Astrocyte (in vitro differentiated cells and primary cell): ENCODE results near the gene PHF14. TPM values are rescaled to one million over a fixed set of nuclear protein-coding genes. Genes with fewer than 3 reads are reported as not detected.
"Not testable (repeated sequence)": the region's sequence is repeated elsewhere in the genome, so short reads cannot be mapped to it uniquely, and the experiment has no call there.

Experiments used
- DNase-seq: peaks from one replicate; pipeline ENCODE4 v3.0.0-alpha.2; 2010; ENCODE audit warnings: low read depth
- FAIRE-seq: peaks from 2 replicates; lab custom pipeline; 2011; peaks lifted over from hg19 to GRCh38; lab: Jason Lieb, UNC
- H2AFZ ChIP-seq: 2 replicates; pipeline ENCODE4 v1.6.0; 2012; ENCODE audit warnings: low read depth, low read length, inconsistent platforms
- H3K27ac ChIP-seq: 2 replicates; pipeline ENCODE4 v1.5.1; 2011; ENCODE audit warnings: low read depth, low read length, inconsistent platforms
- H3K27me3 ChIP-seq: 2 replicates; pipeline ENCODE4 v1.6.0; 2011; ENCODE audit warnings: low read length, inconsistent platforms; ENCODE audit not compliant: insufficient read depth
- H3K36me3 ChIP-seq: 2 replicates; pipeline ENCODE4 v1.5.1; 2011; ENCODE audit warnings: low read length, inconsistent platforms; ENCODE audit not compliant: insufficient read depth
- H3K4me1 ChIP-seq: 2 replicates; pipeline ENCODE4 v1.5.1; 2011; ENCODE audit warnings: low read length, inconsistent platforms; ENCODE audit not compliant: insufficient read depth
- H3K4me2 ChIP-seq: 2 replicates; pipeline ENCODE4 v1.6.0; 2012; ENCODE audit warnings: low read length, inconsistent platforms
- H3K4me3 ChIP-seq: 2 replicates; pipeline ENCODE4 v1.5.1; 2011; ENCODE audit warnings: low read depth, mild to moderate bottlenecking, low read length, inconsistent platforms; ENCODE audit not compliant: insufficient read depth
- H3K79me2 ChIP-seq: 2 replicates; pipeline ENCODE4 v1.6.0; 2012; ENCODE audit warnings: mild to moderate bottlenecking, low read length, inconsistent platforms; ENCODE audit not compliant: insufficient read depth
- H3K9ac ChIP-seq: 2 replicates; pipeline ENCODE4 v1.6.0; 2012; ENCODE audit warnings: mild to moderate bottlenecking, low read length, inconsistent platforms
- H3K9me3 ChIP-seq: 2 replicates; pipeline ENCODE4 v1.5.1; 2012; ENCODE audit warnings: low read depth, mild to moderate bottlenecking, low read length, inconsistent platforms; ENCODE audit not compliant: insufficient read depth
- H4K20me1 ChIP-seq: 2 replicates; pipeline ENCODE4 v1.6.0; 2012; ENCODE audit warnings: low read length, inconsistent platforms; ENCODE audit not compliant: insufficient read depth
- H3K27ac Mint-ChIP-seq: one replicate; pipeline ENCODE4 v1.8.0; 2021; ENCODE audit warnings: mild to moderate bottlenecking, mixed read lengths; ENCODE audit not compliant: unreplicated experiment
- H3K27me3 Mint-ChIP-seq: one replicate; pipeline ENCODE4 v1.8.0; 2021; ENCODE audit warnings: low read depth, mixed read lengths; ENCODE audit not compliant: unreplicated experiment
- H3K36me3 Mint-ChIP-seq: one replicate; pipeline ENCODE4 v1.8.0; 2021; ENCODE audit warnings: low read depth, mixed read lengths; ENCODE audit not compliant: unreplicated experiment
- H3K4me1 Mint-ChIP-seq: one replicate; pipeline ENCODE4 v1.8.0; 2021; ENCODE audit warnings: low read depth, mixed read lengths; ENCODE audit not compliant: unreplicated experiment
- H3K4me3 Mint-ChIP-seq: one replicate; pipeline ENCODE4 v1.8.0; 2021; ENCODE audit warnings: mild to moderate bottlenecking, moderate library complexity, mixed read lengths; ENCODE audit not compliant: unreplicated experiment
- H3K9me3 Mint-ChIP-seq: one replicate; pipeline ENCODE4 v1.8.0; 2021; ENCODE audit warnings: mild to moderate bottlenecking, mixed read lengths; ENCODE audit not compliant: unreplicated experiment
- EZH2 ChIP-seq: IDR thresholded peaks from 2 replicates; pipeline ENCODE4 v1.6.1; 2012; ENCODE audit warnings: mild to moderate bottlenecking, low read length, inconsistent platforms; ENCODE audit not compliant: insufficient read depth
- total RNA-seq: library from RNA; stranded (reverse); gene quantifications from 2 replicates; pipeline ENCODE4 v1.2.1, GENCODE V29; 2021
- TF ChIP-seq, protein P1 (sequence below): IDR thresholded peaks from 2 replicates; pipeline ENCODE4 v1.5.1; 2011; ENCODE audit warnings: low read depth, mild to moderate bottlenecking, inconsistent platforms, low read length, moderate library complexity; ENCODE audit not compliant: insufficient read depth

The PHF14 gene
- total RNA-seq, 1 donor from 2014 or later: 28.8 TPM

DNA sequence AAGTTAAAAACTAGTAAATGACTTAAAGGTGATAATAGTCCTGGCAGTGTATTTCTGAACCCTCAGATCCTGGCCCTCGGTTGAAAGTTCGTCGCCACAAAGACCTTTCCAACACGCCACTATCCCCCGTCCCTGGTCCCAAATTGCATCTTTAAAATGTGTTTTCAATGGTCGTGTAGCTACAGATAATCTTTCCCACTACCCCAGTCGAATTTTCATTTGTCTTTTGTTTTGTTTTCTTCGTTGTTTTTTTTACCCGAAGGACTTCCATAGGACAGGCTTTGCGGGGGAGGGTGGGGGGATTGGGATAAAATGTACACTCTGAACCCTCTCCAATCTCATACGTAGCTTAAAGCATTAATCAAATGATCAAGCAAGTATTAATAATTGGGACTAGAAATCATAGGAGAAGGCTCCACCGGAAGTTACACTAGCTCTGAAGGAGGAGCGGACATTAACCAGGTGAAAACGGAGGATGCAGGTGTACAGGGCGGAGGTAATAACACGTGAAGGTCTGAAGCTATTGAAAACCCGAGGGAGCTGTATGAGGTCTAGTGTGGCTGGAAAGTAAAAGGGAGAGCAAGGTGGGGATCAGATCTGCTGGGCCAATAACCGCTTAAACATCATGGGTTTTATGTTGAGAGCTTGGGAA is 32.8 kb upstream of the PHF14 start:
- H3K9me3 ChIP-seq: no peaks in the 10 kb centered on the region
- H3K4me1 ChIP-seq: peaks cover 13% of the 10 kb centered on the region
- peaks cover 16% of the 10 kb centered on the region for H3K36me3 ChIP-seq
- H4K20me1 ChIP-seq: peaks cover 10% of the 10 kb centered on the region
- H3K4me3 Mint-ChIP-seq: no peak overlapping the region
- no peak for TF ChIP-seq EZH2
- TF ChIP-seq, protein P1, sequence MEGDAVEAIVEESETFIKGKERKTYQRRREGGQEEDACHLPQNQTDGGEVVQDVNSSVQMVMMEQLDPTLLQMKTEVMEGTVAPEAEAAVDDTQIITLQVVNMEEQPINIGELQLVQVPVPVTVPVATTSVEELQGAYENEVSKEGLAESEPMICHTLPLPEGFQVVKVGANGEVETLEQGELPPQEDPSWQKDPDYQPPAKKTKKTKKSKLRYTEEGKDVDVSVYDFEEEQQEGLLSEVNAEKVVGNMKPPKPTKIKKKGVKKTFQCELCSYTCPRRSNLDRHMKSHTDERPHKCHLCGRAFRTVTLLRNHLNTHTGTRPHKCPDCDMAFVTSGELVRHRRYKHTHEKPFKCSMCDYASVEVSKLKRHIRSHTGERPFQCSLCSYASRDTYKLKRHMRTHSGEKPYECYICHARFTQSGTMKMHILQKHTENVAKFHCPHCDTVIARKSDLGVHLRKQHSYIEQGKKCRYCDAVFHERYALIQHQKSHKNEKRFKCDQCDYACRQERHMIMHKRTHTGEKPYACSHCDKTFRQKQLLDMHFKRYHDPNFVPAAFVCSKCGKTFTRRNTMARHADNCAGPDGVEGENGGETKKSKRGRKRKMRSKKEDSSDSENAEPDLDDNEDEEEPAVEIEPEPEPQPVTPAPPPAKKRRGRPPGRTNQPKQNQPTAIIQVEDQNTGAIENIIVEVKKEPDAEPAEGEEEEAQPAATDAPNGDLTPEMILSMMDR: no peak
- peak overlapping the region; percentile 89 for H3K4me2 ChIP-seq
- H3K27ac ChIP-seq: peak overlapping the region; percentile 100
- H3K36me3 Mint-ChIP-seq: peaks cover 2% of the 10 kb centered on the region
- H3K9me3 Mint-ChIP-seq: no peaks in the 10 kb centered on the region
- peaks cover 3% of the 10 kb centered on the region for H3K27me3 Mint-ChIP-seq
- peaks cover 9% of the 10 kb centered on the region for H3K4me1 Mint-ChIP-seq
- no peak overlapping the region for H3K27ac Mint-ChIP-seq
- DNase-seq: no peak
- peak overlapping the region; percentile 73 for H2AFZ ChIP-seq
- H3K9ac ChIP-seq: peak overlapping the region; percentile 99
- peaks cover 40% of the 10 kb centered on the region for H3K79me2 ChIP-seq
- FAIRE-seq: no peak
- H3K27me3 ChIP-seq: no peaks in the 10 kb centered on the region
- peak overlapping the region; percentile 98 for H3K4me3 ChIP-seq

DNA sequence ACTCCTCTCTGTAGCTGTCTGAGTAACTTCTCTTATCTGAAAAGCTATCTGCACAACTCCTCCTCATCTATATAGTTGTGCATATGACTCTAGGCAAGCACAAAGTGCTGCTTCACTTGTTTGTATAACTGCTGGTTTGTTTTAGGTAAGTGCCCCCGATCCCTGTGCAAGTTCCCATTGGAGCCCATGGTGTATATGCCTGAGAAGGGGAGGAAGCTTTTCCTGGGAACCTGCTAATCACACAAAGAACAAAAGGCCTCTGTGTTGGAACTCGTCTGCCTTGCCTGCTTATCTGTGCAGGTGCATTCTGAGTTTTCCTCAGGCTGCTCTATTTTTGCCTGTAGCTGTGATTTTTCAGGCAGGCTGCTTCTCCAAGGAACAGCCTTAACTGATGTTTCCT is 23.2 kb upstream of the PHF14 start:
- Histone ChIP-seq H4K20me1 (no peaks in the 10 kb centered on the region), H3K27ac (no peak overlapping the region), H3K9me3 (no peaks in the 10 kb centered on the region), H3K79me2 (no peaks in the 10 kb centered on the region), H3K9ac (no peak overlapping the region), H3K36me3 (no peaks in the 10 kb centered on the region), H3K4me1 (no peaks in the 10 kb centered on the region), H3K4me2 (no peak overlapping the region), H2AFZ (no peak overlapping the region), H3K27me3 (peaks cover 4% of the 10 kb centered on the region), H3K4me3 (no peak overlapping the region)
- Mint-ChIP-seq H3K9me3 (no peaks in the 10 kb centered on the region), H3K4me3 (no peak overlapping the region), H3K27me3 (no peaks in the 10 kb centered on the region), H3K27ac (no peak overlapping the region), H3K4me1 (no peaks in the 10 kb centered on the region), H3K36me3 (no peaks in the 10 kb centered on the region)
- DNase-seq (no peak), FAIRE-seq (no peak)
- TF ChIP-seq EZH2: no peak
- TF ChIP-seq, protein P1: no peak

GRCh38 chr7:10950974-10951578 is 22.6 kb upstream of the PHF14 start:
- H3K4me3 ChIP-seq, H3K4me3 Mint-ChIP-seq, H3K9me3 ChIP-seq, H3K4me2 ChIP-seq, H2AFZ ChIP-seq, H3K4me1 Mint-ChIP-seq, FAIRE-seq, H3K27ac Mint-ChIP-seq, DNase-seq, H3K4me1 ChIP-seq, H3K36me3 Mint-ChIP-seq, H3K36me3 ChIP-seq, H3K27me3 ChIP-seq, H3K79me2 ChIP-seq, H4K20me1 ChIP-seq, H3K9me3 Mint-ChIP-seq, H3K27ac ChIP-seq, H3K9ac ChIP-seq, H3K27me3 Mint-ChIP-seq: not testable (repeated sequence)
